PFSK-1 (cell line): Measurements from ENCODE around the gene C20orf96.

Experiments used
- FOXP2 ChIP-seq: optimal IDR thresholded peaks from 2 replicates; pipeline ENCODE3; 2011; ENCODE audit warnings: borderline replicate concordance, control low read depth, inconsistent platforms; ENCODE audit not compliant: insufficient read depth; ENCODE audit errors: extremely low read length, extremely low read depth
- POLR2AphosphoS5 ChIP-seq: IDR thresholded peaks from 2 replicates; pipeline ENCODE4 v1.6.1; 2012; ENCODE audit warnings: low read depth, mild to moderate bottlenecking, control low read depth, low read length, moderate library complexity
- SIN3A ChIP-seq: IDR thresholded peaks from 2 replicates; pipeline ENCODE4 v1.6.1; 2012; ENCODE audit warnings: mild to moderate bottlenecking, low read length, moderate library complexity, borderline replicate concordance; ENCODE audit not compliant: insufficient read depth
- TAF1 ChIP-seq: IDR thresholded peaks from 2 replicates; pipeline ENCODE4 v1.6.1; 2012; ENCODE audit warnings: low read length, control low read depth, borderline replicate concordance; ENCODE audit not compliant: insufficient read depth
- TF ChIP-seq, protein P1 (sequence below), 2 experiments: IDR thresholded peaks; 2 replicates each; pipeline versions ENCODE4 v1.6.1 to v1.8.0; 2011 to 2012; ENCODE audit warnings: low read depth in 2 of 2, low read length in 2 of 2, control low read depth in 1 of 2, inconsistent platforms in 1 of 2, mild to moderate bottlenecking in 1 of 2, moderate library complexity in 1 of 2; ENCODE audit not compliant: insufficient read depth in 1 of 2

DNA sequence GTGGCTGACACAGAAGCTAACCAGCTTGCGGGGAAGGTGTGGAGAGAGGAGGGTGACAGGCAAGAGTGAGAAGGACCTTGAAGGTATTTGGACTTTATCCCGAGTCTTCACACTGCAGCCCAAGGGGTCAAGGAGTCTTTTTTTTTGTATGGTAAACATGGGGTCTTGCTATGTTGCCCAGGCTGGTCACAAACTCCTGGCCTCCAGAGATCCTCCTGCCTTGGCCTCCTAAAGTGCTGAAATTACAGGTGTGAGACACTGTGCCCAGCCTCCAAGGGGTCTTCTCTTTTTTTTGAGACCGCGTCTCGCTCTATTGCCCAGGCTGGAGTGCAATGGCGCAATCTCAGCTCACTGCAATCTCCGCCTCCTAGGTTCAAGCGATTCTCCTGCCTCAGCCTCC lies 44.0 kb upstream of the C20orf96 start:
- TF ChIP-seq TAF1 (no peak), POLR2AphosphoS5 (no peak), SIN3A (no peak), FOXP2 (no peak)
- TF ChIP-seq, protein P1, sequence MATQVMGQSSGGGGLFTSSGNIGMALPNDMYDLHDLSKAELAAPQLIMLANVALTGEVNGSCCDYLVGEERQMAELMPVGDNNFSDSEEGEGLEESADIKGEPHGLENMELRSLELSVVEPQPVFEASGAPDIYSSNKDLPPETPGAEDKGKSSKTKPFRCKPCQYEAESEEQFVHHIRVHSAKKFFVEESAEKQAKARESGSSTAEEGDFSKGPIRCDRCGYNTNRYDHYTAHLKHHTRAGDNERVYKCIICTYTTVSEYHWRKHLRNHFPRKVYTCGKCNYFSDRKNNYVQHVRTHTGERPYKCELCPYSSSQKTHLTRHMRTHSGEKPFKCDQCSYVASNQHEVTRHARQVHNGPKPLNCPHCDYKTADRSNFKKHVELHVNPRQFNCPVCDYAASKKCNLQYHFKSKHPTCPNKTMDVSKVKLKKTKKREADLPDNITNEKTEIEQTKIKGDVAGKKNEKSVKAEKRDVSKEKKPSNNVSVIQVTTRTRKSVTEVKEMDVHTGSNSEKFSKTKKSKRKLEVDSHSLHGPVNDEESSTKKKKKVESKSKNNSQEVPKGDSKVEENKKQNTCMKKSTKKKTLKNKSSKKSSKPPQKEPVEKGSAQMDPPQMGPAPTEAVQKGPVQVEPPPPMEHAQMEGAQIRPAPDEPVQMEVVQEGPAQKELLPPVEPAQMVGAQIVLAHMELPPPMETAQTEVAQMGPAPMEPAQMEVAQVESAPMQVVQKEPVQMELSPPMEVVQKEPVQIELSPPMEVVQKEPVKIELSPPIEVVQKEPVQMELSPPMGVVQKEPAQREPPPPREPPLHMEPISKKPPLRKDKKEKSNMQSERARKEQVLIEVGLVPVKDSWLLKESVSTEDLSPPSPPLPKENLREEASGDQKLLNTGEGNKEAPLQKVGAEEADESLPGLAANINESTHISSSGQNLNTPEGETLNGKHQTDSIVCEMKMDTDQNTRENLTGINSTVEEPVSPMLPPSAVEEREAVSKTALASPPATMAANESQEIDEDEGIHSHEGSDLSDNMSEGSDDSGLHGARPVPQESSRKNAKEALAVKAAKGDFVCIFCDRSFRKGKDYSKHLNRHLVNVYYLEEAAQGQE (IDR thresholded peaks at IDR 0.05; ENCODE audit: insufficient read depth in 1 of 2, low read depth in 2 of 2, low read length in 2 of 2): no peak
